NCI-H1092 (cell line): ENCODE results near the gene GSC2.

ENCODE experiments used
- DNase-seq: peaks from one replicate; lab custom pipeline; 2025; lab: John Stamatoyannopoulos, UW

The GSC2 gene

GRCh38 chr22:19119949-19120348 is 30.1 kb downstream of the GSC2 start:
- DNase-seq, result no peak

DNA sequence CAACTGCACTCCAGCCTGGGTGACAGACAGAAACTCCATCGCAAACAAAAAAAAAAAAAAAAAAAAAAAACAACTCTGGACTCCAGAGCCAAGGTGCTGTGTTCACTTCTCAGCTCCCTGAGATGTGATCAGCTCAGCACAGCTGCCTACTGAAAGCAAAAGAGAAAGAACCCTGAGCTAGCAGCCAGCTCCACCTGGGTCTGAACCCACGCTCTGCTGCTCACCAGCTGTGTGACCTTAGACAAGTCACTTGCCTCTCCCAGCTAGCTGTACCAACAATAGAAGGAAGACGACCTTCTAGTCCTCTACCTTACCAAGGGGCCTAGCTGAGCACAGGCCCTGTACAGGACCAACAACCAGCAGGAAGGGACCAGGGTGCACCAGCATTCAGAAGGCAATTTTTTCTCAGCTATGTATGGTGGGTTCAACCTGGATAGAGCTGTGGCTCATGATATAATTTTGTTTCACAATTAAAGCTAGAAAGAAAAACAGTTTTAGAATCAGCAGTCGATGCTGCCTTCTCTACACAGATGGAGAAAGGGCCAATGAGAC is 31.7 kb downstream of the GSC2 start:
- no peak for DNase-seq

DNA sequence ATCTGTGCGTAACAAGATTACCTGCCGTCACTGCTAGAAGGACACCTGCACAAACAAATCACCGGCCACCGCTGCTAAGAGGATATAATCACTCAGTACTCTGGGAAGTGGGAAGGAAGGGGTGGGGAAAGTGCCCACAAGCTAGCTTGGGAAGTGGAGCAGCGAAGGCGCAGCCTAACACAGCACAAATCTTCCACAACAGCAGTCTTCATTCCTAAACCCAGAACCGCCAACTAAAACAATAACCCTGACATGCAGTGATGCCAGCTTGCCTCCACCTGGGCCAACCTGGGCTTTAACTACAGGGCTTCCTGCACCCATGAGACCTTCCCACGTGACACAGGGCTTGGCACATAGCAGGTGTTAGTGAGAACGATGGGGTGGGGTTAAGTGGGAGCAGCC is 33.0 kb downstream of the GSC2 start:
- no peak for DNase-seq

DNA sequence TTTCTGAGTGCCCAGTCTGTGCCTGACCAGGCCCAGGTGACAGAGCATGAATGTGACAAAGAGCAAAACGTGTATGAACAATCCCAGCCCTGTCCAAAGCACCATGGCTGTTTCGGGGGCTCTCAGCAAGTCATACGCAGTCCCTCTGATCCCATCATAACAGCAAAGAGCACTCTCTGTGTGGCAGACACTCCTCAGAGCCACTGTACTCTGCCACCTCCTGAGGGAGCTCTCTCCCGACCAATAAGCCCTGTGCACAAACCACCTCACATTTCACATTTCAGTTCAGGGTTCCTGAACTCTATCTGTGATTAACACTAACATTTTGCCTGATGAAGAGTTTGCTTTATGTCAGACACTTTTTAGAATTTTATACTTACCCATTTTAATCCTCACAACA is 34.5 kb downstream of the GSC2 start:
- no peak for DNase-seq

DNA sequence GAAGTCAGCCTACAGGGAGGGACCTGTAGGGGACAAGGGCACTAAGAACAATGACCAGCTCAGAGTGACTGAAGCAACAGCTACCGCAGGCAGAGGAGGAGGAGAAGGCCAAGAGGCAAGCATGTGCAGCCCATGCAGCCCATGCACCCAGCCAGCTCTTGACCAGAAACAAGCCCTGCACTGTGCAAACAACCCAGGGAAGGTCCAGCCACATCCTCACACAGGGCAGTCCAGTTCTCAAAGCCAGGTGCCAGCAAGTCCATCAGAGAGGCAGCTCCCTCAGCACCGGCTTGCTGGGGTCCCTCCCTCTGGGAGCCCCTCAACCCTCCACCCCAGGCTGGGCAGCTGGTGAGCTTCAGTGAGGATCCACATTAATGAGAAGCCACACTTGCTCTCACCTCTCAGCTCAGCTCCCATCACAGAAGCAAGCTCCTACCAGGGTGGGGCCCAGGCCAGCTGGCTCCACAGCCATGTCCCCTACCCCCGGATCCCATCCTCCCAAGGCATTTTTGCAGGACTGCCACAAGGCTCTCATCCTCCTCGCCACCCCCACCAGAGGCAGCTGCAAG is 35.0 kb downstream of the GSC2 start:
- DNase-seq, result no peak

- no peak for DNase-seq
These were observed 36.7 kb downstream of the GSC2 start for GRCh38 chr22:19113429-19113828.

- DNase-seq, result no peak
These were observed 38.5 kb downstream of the GSC2 start for GRCh38 chr22:19111584-19111983.

GRCh38 chr22:19111140-19111539 is 39.0 kb downstream of the GSC2 start:
- no peak for DNase-seq

DNA sequence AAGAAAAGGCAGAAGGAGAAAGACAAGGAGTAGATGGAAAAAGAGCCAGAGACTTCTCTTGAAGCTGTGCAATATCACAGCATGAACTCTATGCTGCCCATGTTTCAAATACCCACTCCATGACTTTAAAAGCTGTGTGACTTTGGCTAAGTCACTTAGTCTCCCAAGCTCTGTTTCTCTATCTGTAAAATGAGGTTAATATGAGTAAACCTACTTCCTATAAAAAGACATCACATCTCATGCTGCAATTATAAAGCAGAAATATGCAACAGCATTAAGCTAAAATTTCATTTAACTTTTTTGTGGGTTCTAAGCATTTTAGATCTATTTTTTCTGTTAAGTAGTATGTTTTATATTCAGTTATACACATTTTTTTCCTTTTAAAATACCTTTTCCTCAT is 39.4 kb downstream of the GSC2 start:
- DNase-seq, result no peak

DNA sequence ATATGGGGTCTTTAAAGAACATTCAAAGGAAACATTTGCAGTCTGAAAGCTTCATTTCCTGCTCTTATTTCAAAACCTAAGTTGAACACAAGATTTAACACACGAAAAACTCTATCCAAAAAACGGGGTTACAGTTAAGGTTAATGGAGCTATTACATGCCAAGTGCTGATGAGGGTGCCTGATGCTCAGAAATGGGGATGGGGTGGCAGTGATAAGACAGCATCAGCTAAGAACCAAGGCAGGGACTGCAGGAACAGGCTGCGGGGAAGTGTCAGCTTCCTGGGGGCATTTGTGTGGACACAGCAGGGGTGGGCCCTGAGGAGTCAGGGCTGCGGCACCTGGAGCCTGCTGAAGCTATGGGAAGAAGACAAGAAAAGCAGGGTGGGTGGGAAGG is 40.0 kb downstream of the GSC2 start:
- DNase-seq, result no peak

DNA sequence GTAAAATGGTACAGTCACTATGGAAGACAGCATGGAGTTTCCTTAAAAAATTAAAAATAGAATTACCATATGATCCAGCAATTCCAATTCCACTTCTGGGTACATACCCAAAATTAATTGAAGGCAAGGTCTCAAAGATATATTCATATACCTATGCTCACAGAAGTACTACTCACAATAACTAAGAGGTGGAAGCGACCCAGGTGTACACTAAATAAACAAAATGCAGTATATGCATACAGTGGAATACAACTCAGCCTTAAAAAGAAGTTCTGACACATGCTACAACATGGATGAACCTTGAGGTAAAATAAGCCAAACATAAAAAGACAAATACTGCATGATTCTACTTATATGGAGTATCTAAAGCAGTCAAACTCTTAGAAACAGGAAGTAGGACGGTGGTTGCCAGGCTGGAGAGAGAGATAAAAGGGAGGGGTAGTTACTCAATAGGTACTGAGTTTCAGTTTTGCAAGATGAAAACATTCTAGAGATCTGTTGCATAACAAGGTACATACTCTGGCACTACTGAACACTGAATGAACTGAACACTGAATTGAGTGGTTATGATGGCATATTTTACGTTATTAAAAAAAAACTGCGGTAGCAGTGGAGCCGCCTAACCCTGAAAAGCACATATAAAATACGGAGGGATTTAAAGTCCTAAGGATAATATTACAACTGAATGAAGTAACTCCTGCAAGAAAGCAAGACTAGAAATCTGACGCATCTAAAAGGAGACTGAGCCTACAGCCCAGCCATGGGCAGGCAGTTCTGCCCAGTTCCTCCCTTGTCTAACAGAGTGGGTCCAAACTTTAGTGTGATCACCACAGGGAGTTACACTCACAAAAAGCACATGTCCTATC is 40.7 kb downstream of the GSC2 start:
- no peak for DNase-seq

DNA sequence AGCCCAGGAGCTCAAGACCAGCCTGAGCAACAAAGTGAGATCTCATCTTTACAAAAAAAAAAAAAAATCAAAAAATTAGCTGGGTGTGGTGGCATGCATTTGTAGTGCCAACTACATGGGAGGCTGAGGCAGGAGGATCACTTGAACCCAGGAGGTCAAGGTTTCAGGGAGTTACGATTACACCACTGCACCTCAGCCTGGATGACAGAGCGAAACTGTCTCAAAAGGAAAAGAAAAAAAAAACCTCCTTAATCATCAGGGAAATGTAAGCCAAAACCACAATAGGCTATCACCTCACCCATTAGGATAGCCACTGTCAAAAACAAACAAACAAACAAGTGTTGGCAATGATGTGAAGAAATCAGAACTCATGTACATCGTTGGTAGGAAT is 41.3 kb downstream of the GSC2 start:
- DNase-seq, result no peak

- DNase-seq, result no peak
These were observed 42.4 kb downstream of the GSC2 start for GRCh38 chr22:19107730-19108074.

- DNase-seq, result no peak
These were observed 43.0 kb downstream of the GSC2 start for GRCh38 chr22:19106886-19107729.

DNA sequence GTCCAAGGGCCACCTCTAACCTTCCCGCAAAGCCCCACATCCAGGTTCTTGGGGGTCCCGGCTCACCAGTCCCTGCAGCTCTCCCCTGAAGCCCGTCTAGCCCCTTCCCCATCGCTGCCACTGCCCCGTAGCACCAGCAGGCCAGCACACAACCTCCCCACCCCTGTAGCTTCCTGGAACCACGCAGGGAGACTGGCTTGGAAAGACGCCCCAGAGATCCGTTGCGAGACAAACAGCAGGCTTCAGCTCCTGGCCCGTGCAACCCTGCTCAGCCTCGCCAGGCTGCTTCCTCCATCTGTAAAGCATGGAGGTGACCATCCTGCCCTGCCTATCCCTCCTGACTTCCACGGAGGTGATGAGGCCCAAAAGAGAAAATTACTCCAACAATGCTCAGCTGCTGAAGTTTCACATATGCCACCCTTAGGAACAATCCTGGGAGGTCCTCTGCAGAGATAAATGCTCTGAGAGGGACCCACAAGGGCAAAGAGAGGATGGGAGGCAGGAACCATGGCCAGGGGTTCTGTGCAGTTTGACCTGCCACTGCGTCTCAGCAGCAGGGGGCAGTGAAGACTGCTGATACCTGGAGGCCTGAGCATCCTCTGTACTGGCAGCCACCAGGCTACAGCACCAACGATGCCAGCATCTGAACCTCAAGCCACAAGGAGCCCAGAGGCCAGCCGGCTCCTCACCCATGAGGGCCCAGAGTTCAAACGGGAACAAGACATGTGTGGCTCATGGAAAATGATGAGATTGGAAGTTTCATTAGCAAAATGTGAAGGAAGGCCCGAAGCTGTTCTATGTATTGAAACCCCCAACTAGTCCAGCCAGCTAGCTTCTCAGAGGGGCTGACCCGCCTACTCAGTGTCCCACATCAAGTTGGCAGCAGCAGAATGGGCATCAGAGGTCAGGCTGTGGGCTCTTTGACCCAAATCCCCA is 44.0 kb downstream of the GSC2 start:
- DNase-seq, result no peak

GRCh38 chr22:19105456-19105855 is 44.6 kb downstream of the GSC2 start:
- no peak for DNase-seq

DNA sequence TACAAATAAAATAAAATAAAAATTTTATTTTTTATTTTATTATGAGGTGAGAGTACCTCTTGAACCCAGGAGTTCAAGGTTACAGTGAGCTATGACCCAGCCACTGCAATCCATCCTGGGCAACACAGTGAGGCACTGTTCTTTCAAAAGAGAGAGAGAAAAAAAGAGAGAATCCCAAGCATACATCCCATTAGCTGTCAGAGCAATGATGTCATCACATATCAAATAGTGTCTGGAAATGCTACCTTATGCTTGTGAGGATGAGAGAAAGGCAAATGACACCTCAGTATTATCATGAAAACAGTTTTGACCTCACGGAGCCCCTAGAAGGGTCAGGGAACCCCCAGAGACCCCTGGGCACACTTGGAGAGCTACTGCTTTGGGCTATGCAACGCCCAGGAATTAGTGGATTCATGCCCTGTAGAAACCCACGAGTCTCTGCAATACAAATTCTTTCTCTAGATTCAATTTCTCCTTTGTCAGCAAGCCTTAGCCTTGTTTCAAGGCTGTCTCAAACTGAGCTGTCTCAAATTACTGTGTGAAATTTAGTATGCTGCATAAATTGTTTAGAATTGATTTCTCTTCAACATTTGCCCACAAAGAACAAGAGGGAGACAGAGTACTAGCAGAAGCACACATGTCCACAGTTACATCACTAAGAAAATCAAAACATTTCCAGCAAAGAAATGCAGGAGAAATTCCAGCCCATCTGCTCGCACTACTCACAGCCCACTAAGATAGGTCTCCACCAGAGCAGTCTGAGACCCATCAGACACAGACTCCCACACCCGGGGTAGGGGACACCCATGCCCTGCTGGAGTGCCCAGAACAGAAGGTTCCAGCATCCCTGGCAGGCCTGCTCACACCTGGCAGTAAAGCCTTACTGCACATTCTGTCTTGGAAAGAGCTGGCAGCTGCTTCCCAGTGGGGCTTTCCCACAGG is 45.9 kb downstream of the GSC2 start:
- no peak for DNase-seq

DNA sequence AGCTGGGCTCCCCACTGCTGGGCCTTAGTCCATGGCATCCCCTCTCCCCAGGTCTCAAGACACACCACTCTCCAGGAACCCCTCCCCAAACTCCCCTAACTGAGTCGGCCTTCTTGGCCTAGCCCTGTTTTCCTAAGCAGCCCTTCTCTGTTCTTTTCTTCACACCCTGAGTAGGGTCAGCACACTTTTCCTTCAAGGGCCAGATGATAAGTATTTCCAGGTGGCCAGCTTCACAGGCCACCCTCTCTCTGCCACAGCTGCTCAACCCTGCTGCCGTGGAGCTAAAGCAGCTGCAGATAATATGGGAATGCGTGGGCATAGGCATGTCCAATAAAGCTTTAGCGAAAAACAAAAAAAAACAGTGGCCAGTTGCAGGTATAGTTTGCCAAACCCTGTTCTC is 51.9 kb downstream of the GSC2 start:
- DNase-seq, result no peak

- no peak for DNase-seq
These were observed 52.6 kb downstream of the GSC2 start for GRCh38 chr22:19097518-19097917.
